Endothelial cell of umbilical vein (primary cell): Measurements from ENCODE around the gene ZNF407. TPM values are rescaled to one million over a fixed set of nuclear protein-coding genes. Genes with fewer than 3 reads are reported as not detected.

Experiments used
- BruUV-seq: library from RNA; stranded (reverse); fragments of 400-500 nt; replicated peaks from 2 replicates; lab custom pipeline; 2021; lab: Mats Ljungman, UMichigan
- CTCF ChIA-PET: fragments of 300-600, 350-600 bp; sonication (Branson Sonifier 250); formaldehyde crosslinking; loops from one replicate; lab custom pipeline; 2021; ENCODE audit warnings: antibody characterized with exemption, inconsistent platforms; lab: Charles Lee
- POLR2A ChIA-PET: fragments of 300-600, 350-600 bp; sonication (Branson Sonifier 250); formaldehyde crosslinking; loops from one replicate; lab custom pipeline; 2021; ENCODE audit warnings: antibody characterized with exemption, inconsistent platforms; lab: Charles Lee
- DNase-seq: peaks from one replicate; pipeline ENCODE4 v3.0.0-alpha.2; 2011; ENCODE audit warnings: low read depth, low spot score
- FAIRE-seq: peaks from 2 replicates; lab custom pipeline; 2011; peaks lifted over from hg19 to GRCh38; lab: Jason Lieb, UNC
- H2AFZ ChIP-seq: 2 replicates; pipeline ENCODE4 v1.6.0; 2012; ENCODE audit warnings: low read depth, low read length, control low read depth, inconsistent platforms
- H3K27ac ChIP-seq: 2 replicates; pipeline ENCODE4 v1.5.1; 2011; ENCODE audit warnings: low read depth, mild to moderate bottlenecking, control low read depth, low read length, moderate library complexity; ENCODE audit not compliant: insufficient read depth
- H3K27me3 ChIP-seq, 2 experiments: 2 replicates each; pipeline versions ENCODE4 v1.6.0 to v1.6.1; 2011; ENCODE audit warnings: low read length in 2 of 2, mixed read lengths in 1 of 2; ENCODE audit not compliant: control insufficient read depth in 2 of 2, insufficient read depth in 2 of 2
- H3K36me3 ChIP-seq, 2 experiments: 2 replicates in 1 of 2; 3 replicates in 1 of 2; pipeline ENCODE4 v1.5.1; 2011; ENCODE audit warnings: low read length in 2 of 2, mild to moderate bottlenecking in 1 of 2, moderate library complexity in 1 of 2; ENCODE audit not compliant: control insufficient read depth in 2 of 2, insufficient read depth in 2 of 2; ENCODE audit errors: extremely low read depth in 1 of 2
- H3K4me1 ChIP-seq: 3 replicates; pipeline ENCODE4 v1.5.1; 2011; ENCODE audit warnings: mild to moderate bottlenecking, low read length; ENCODE audit not compliant: control insufficient read depth, insufficient read depth; ENCODE audit errors: extremely low read depth
- H3K4me2 ChIP-seq: 2 replicates; pipeline ENCODE4 v1.6.1; 2011; ENCODE audit warnings: low read length, control low read depth, mixed read lengths; ENCODE audit not compliant: insufficient read depth
- H3K4me3 ChIP-seq, 3 experiments: fragments of 200-600 bp in 1 of 3; sonication (generic), shearing (Covaris generic) in 1 of 3; replicated peaks in 1 of 3; 2 replicates each; pipeline ENCODE4 v1.5.1; 2011 to 2016; ENCODE audit warnings: control low read depth in 3 of 3, low read length in 3 of 3, mild to moderate bottlenecking in 2 of 3, inconsistent platforms in 1 of 3, low read depth in 1 of 3, moderate library complexity in 1 of 3; ENCODE audit not compliant: insufficient read depth in 1 of 3
- H3K79me2 ChIP-seq: 2 replicates; pipeline ENCODE4 v1.6.0; 2012; ENCODE audit warnings: low read length, inconsistent platforms; ENCODE audit not compliant: control insufficient read depth, insufficient read depth
- H3K9ac ChIP-seq: replicated peaks from 2 replicates; pipeline ENCODE3; 2011; ENCODE audit warnings: low read length, control low read depth; ENCODE audit not compliant: insufficient read depth; ENCODE audit errors: extremely low read depth
- H3K9me1 ChIP-seq: replicated peaks from 3 replicates; pipeline ENCODE4 v1.6.0; 2011; ENCODE audit warnings: mild to moderate bottlenecking, low read length; ENCODE audit not compliant: control insufficient read depth, insufficient read depth; ENCODE audit errors: extremely low read depth
- H3K9me3 ChIP-seq: replicated peaks from 2 replicates; pipeline ENCODE4 v1.5.1; 2012; ENCODE audit warnings: low read length, inconsistent platforms; ENCODE audit not compliant: control insufficient read depth, insufficient read depth
- H4K20me1 ChIP-seq: replicated peaks from 2 replicates; pipeline ENCODE3; 2011; ENCODE audit warnings: mild to moderate bottlenecking, low read length; ENCODE audit not compliant: control insufficient read depth, insufficient read depth; ENCODE audit errors: extremely low read depth
- EZH2 ChIP-seq: IDR thresholded peaks from 2 replicates; pipeline ENCODE4 v1.6.1; 2012; ENCODE audit warnings: borderline replicate concordance, low read depth, mild to moderate bottlenecking, moderate library complexity, low read length, inconsistent platforms; ENCODE audit not compliant: severe bottlenecking
- FOS ChIP-seq: IDR thresholded peaks from 2 replicates; pipeline ENCODE4 v1.6.1; 2011; ENCODE audit warnings: mild to moderate bottlenecking, low read length, moderate library complexity, borderline replicate concordance; ENCODE audit not compliant: insufficient read depth
- GATA2 ChIP-seq: IDR thresholded peaks from 2 replicates; pipeline ENCODE4 v1.7.0; 2011; ENCODE audit warnings: low read depth, mild to moderate bottlenecking, moderate library complexity, mixed read lengths, low read length; ENCODE audit not compliant: insufficient read length, insufficient read depth
- JUN ChIP-seq: IDR thresholded peaks from 2 replicates; pipeline ENCODE4 v1.6.1; 2011; ENCODE audit warnings: borderline replicate concordance, low read depth; ENCODE audit not compliant: insufficient read length, insufficient read depth
- MYC ChIP-seq: IDR thresholded peaks from one replicate; pipeline ENCODE4 v1.6.1; 2011; ENCODE audit warnings: mild to moderate bottlenecking, low read depth, low read length
- POLR2A ChIP-seq: IDR thresholded peaks from 2 replicates; pipeline ENCODE4 v1.6.1; 2012; ENCODE audit warnings: low read depth, mild to moderate bottlenecking, control low read depth, low read length
- POLR2AphosphoS5 ChIP-seq: IDR thresholded peaks from 2 replicates; pipeline ENCODE4 v1.6.1; 2012; ENCODE audit warnings: low read depth, mild to moderate bottlenecking, control low read depth, low read length, moderate library complexity; ENCODE audit not compliant: insufficient read depth
- dilution Hi-C: fragments of 300-500 bp; cut with MboI; formaldehyde crosslinking; loops from one replicate; pipeline ENCODE4 v1.15.0; 2019; ENCODE audit warnings: low sequenced_read_pairs; ENCODE audit not compliant: extremely low pct_ligation_motif_present
- intact Hi-C: fragments of 100-400 bp; cut with micrococcal nuclease; formaldehyde crosslinking; loops from one replicate; pipeline ENCODE4 v1.10.0; 2022
- polyA plus RNA-seq, 4 experiments: library from polyadenylated mRNA; depleted of rRNA in 3 of 4; stranded (reverse) in 3 of 4; unstranded in 1 of 4; fragments of >200 nt; gene quantifications; 2 replicates each; pipeline versions ENCODE4 v1.2.1 to v1.2.3, GENCODE V29; 2011 to 2012; ENCODE audit warnings: missing spikeins in 1 of 4
- total RNA-seq: library from RNA; stranded (reverse); gene quantifications from 2 replicates; pipeline ENCODE4 v1.2.3, GENCODE V29; 2021
- TF ChIP-seq, protein P1 (sequence below): IDR thresholded peaks from 2 replicates; pipeline ENCODE4 v1.6.1; 2011; ENCODE audit not compliant: insufficient read depth, insufficient read length
- TF ChIP-seq, protein P2 (sequence below), 2 donors: IDR thresholded peaks; 1 replicate in 1 of 2; 2 replicates in 1 of 2; pipeline ENCODE4 v1.5.1; 2011; ENCODE audit warnings: low read length in 2 of 2, mild to moderate bottlenecking in 2 of 2, moderate library complexity in 2 of 2, control low read depth in 1 of 2, inconsistent platforms in 1 of 2, low read depth in 1 of 2; ENCODE audit not compliant: insufficient read depth in 1 of 2; ENCODE audit errors: extremely low read depth in 1 of 2

Gene ZNF407
- total and polyA plus RNA-seq, 2 donors (not counting 3 experiments of a cell fraction or from before 2014, with no cell fraction given), result 3.8 to 20.1 TPM

DNA sequence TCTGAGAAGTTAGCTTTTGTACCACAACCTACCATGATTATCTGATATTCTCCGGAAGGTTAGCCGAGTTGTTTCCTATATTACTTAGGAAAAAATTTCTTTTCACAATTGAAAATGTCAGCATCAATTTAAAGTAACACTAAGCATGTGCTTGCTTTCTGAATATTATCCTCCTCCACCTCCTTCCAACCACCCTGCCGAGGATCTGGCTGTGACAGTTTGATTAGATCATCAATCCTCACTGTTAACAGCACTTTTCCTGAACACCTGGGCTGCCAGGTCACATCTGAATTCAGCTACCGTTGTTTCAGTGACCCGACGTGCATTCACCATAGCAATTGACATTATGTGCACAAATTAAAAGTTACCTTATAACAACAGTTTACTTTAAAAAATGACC is 207.0 kb downstream of the ZNF407 start:
- H3K79me2 ChIP-seq, result no peaks in the 10 kb centered on the region
- H3K9me3 ChIP-seq, result no peaks in the 10 kb centered on the region
- TF ChIP-seq EZH2, result no peak
- TF ChIP-seq JUN, result no peak
- TF ChIP-seq POLR2AphosphoS5, result no peak
- TF ChIP-seq, protein P1, sequence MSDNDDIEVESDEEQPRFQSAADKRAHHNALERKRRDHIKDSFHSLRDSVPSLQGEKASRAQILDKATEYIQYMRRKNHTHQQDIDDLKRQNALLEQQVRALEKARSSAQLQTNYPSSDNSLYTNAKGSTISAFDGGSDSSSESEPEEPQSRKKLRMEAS, result no peak
- no peaks in the 10 kb centered on the region for H4K20me1 ChIP-seq
- no peak overlapping the region for H2AFZ ChIP-seq
- H3K4me2 ChIP-seq, result no peak overlapping the region
- no peak overlapping the region for H3K9ac ChIP-seq
- dilution Hi-C loops (no loop called here), intact Hi-C loops (no loop called here)
- no peaks in the 10 kb centered on the region for H3K9me1 ChIP-seq
- FAIRE-seq (no peak), DNase-seq (no peak)
- no peaks in the 10 kb centered on the region for H3K36me3 ChIP-seq
- BruUV-seq, result no TSS peak
- no peak overlapping the region for H3K27ac ChIP-seq
- CTCF ChIA-PET, result no interaction called here
- no peak overlapping the region for H3K4me3 ChIP-seq
- POLR2A ChIA-PET, result no interaction called here
- peaks cover 13% of the 10 kb centered on the region for H3K4me1 ChIP-seq
- no peaks in the 10 kb centered on the region for H3K27me3 ChIP-seq

DNA sequence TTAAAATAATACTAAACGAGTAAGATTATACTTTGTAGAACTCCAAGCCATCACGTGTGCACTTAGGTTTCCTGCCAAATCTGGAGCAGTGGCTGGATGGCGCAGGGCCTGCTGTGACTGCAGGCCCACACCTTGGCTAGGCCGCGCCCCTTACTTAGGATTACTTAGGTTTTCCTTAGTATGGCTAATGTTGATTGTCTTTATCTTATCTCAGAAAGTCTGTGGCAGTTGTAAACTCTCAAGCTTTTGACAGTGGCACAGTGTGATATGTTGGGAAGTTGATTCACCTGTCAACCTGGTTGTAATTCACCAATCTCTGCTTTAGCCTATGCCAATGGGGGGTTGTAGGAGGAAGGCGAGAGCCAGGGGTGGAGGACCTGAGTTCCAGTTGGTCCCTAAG is 208.4 kb downstream of the ZNF407 start:
- no peaks in the 10 kb centered on the region for H4K20me1 ChIP-seq
- no peak overlapping the region for H3K4me3 ChIP-seq
- FAIRE-seq (no peak), DNase-seq (no peak)
- POLR2A ChIA-PET, result no interaction called here
- H3K27ac ChIP-seq, result peak overlapping the region; percentile 4
- dilution Hi-C loops (no loop called here), intact Hi-C loops (no loop called here)
- CTCF ChIA-PET, result interaction anchor here (0.8 to 1.9 kb wide), 5 partner anchors 8 to 235 kb away, joined by 3 to 7 read pairs (median 3); no protein-coding TSS in a partner anchor
- H3K36me3 ChIP-seq, result no peaks in the 10 kb centered on the region
- BruUV-seq, result no TSS peak
- H3K9me3 ChIP-seq, result no peaks in the 10 kb centered on the region
- no peak overlapping the region for H3K4me2 ChIP-seq
- H3K79me2 ChIP-seq, result no peaks in the 10 kb centered on the region
- H3K9me1 ChIP-seq, result no peaks in the 10 kb centered on the region
- no peaks in the 10 kb centered on the region for H3K27me3 ChIP-seq
- H2AFZ ChIP-seq, result no peak overlapping the region
- no peak overlapping the region for H3K9ac ChIP-seq
- peaks cover 13% of the 10 kb centered on the region for H3K4me1 ChIP-seq
- TF ChIP-seq POLR2AphosphoS5 (no peak), EZH2 (no peak), POLR2A (no peak), MYC (no peak), GATA2 (no peak), FOS (no peak), JUN (no peak)
- TF ChIP-seq, protein P2, sequence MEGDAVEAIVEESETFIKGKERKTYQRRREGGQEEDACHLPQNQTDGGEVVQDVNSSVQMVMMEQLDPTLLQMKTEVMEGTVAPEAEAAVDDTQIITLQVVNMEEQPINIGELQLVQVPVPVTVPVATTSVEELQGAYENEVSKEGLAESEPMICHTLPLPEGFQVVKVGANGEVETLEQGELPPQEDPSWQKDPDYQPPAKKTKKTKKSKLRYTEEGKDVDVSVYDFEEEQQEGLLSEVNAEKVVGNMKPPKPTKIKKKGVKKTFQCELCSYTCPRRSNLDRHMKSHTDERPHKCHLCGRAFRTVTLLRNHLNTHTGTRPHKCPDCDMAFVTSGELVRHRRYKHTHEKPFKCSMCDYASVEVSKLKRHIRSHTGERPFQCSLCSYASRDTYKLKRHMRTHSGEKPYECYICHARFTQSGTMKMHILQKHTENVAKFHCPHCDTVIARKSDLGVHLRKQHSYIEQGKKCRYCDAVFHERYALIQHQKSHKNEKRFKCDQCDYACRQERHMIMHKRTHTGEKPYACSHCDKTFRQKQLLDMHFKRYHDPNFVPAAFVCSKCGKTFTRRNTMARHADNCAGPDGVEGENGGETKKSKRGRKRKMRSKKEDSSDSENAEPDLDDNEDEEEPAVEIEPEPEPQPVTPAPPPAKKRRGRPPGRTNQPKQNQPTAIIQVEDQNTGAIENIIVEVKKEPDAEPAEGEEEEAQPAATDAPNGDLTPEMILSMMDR (IDR thresholded peaks at IDR 0.05; ENCODE audit: extremely low read depth in 1 of 2, insufficient read depth in 1 of 2, low read depth in 1 of 2, low read length in 2 of 2), result no peak
- TF ChIP-seq, protein P1, result no peak
